Right kidney (tissue), 1 donor: ENCODE results near the gene KCNH3.
"Not testable (repeated sequence)": the region's sequence is repeated elsewhere in the genome, so short reads cannot be mapped to it uniquely, and the experiment has no call there.

Experiments used
- DNase-seq: peaks from one replicate; pipeline ENCODE4 v3.0.0-alpha.2; 2016

Gene KCNH3

DNA sequence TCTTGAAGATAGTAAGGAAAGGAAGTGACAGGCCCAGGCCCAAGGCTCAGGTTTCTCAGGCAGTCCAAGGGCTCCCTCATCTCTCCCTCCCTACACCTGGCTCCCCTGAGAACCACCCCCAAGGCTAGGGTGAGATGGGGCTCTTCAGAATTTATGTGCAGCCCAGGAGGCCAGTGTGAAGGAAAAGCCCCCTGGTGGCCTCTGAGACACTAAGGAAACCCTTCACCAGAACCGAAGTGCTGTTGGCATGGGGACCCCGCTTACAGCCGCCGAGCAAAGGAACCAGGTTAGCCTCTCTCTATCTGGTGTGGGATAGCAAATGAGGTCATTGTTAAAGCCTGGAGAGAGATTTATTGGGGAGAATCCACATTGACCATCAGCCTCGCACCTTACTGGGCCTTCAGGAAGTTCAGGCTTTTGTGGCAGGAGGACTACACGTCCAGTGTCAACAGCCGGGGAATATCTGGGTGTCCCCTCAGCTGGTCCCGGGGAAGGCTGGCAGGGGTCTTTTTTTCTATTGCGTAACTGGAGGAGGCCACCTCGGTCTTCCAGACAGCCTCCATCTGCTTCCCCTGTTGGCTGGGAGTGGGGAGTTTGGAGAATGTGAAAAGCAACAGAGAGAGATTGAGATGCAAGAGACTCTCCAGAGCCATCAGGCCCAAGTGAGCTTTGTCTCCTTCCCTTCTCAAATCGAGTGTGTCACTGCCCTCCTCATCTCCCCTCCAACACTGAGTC is 48.5 kb downstream of the KCNH3 start:
- no peak for DNase-seq

DNA sequence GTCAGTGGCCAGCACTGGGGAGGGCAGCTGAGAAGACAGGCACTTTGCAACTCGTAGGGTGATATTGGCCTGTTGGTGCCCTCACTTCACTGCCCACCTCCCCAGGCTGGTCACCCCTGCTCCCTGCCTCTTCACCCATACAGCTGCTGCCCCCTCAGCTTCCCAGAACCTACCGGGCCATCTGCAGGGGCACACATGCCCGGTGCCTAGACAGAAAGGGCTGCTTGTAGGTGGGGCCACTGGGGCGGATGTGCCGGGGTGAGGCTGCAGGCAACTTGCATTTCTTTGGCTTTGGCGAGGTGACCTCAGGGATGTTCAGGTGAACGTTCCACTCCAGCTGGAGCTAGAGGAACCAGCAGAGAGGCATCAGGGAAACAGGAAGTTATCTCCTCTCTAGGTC is 49.5 kb downstream of the KCNH3 start:
- DNase-seq: no peak

- no peak for DNase-seq
Observed at GRCh38 chr12:49588721-49589516, 50.1 kb downstream of the KCNH3 start.

- no peak for DNase-seq
Observed at GRCh38 chr12:49598527-49598926, 59.7 kb downstream of the KCNH3 start.

DNA sequence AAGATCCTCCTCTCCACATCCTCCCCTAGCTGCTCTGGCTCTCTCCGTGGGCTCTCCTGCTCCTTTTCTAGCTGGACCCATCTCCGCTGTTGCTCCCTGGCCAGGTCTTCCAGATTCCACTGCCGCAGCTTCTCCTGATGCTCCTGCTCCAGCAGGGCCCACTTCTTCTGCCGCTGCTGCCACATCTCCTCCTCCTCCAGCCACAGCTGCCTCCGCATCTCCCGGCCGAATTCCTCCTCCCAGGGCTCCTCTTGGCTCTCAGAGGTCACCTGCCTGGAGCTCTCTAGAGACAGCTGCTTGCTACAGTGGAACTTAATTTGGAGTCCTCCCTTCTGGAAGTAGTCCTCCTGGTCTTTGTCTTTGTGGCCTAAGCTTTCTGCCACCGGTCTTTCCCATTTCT is 61.1 kb downstream of the KCNH3 start:
- no peak for DNase-seq

GRCh38 chr12:49603721-49604120 is 64.9 kb downstream of the KCNH3 start:
- no peak for DNase-seq

DNA sequence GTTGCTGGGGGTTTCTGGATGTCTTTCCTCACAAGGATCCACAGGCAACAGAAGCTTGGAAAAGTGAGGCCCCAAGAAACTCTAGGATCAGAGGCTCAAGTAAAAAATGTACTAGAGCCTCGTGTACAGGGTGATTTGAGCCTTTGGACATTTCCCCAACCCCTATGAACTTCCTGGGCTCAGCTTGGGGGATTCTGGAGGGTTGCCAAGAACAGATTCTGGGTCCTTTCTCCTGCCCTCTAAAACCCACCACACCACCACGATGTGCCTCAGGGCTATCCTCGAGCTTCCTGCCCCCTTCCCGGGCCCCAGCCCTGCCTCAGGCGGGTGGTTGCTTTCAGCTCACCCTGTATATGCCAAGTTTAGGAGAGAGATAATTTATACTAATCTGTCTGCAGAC is 66.0 kb downstream of the KCNH3 start:
- DNase-seq: no peak

DNA sequence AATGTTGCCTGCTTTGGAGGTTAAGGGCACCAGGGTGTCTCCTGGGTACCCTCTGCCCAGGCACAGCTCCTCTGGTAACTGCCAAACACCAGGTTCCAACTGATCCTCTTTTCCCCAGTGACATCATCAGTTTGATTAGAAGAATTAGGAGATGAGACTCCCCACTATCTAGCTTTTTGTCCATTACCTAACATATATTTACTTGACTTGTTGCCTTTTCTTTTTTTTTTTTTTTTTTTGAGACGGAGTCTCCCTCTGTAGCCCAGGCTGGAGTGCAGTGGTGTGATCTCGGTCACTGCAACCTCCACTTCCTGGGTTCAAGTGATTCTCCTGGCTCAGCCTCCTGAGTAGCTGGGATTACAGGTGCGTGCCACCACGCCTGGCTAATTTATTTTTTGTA is 66.7 kb downstream of the KCNH3 start, which contains the start of gene FAM186B:
Gene FAM186B, minus strand, starts transcription at position 101 of the 400 bp plus-strand sequence. CDS start 162 bp downstream, outside the sequence.
- DNase-seq: not testable (repeated sequence)
